Body of pancreas (tissue), 4 donors: ENCODE data around the gene SYT8.

Source experiments
- CTCF ChIP-seq, 7 experiments: fragments of 450-650 bp in 4 of 7; fragments of 200-600 bp in 3 of 7; sonication (generic) in 3 of 7; IDR thresholded peaks; one replicate each; pipeline ENCODE4 v1.5.1; 2016 to 2019; ENCODE audit warnings: antibody characterized with exemption in 7 of 7
- POLR2A ChIP-seq, 3 donors: fragments of 450-650 bp; IDR thresholded peaks; one replicate each; pipeline ENCODE4 v1.6.1; 2016; ENCODE audit warnings: antibody characterized with exemption in 3 of 3, mild to moderate bottlenecking in 2 of 3

DNA sequence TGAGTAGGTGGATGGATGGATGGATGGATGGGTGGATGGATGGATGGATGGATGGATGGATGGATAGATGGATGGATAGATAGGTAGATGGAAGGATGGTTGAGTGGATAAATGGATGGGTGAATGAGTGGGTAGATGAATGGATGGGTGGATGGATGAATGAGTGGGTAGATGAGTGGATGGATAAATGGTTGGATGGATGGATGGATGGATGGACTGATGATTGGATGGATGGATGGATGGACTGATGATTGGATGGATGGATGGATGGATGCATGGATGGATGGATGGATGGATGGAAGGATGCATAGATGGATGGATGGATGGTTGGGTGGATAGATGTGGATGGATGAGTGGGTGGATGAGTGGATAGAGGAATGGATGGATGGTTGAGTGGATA is 13.2 kb upstream of the SYT8 start:
- TF ChIP-seq POLR2A (IDR thresholded peaks at IDR 0.05) = no peak
- TF ChIP-seq CTCF (IDR thresholded peaks at IDR 0.05) = no peak
